ENCODE results near the gene TRMU. TPM values are rescaled to one million over a fixed set of nuclear protein-coding genes. Genes with fewer than 3 reads are reported as not detected.

Gene TRMU
- total RNA-seq, 1 experiment from 2014 or later: 59.5 TPM

DNA sequence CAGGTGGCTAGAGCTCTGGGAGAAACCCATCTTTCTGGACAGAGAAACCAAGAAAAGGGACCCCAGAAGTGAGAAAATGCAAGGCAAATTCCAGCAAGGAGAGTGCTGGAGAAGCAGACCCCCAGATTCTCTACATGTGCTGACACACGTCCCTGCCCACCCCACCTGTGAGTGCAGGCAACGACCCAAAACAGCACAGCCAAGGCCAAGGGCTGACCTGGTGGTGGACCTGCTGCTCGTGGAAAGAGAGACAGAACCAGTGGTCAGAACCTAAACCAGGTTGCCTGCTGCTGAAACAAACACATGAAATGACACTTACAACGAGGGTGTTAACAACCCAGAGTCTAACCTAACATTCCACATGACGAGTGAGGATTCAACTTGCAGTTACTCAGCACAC lies 24.6 kb downstream of the TRMU start:
- no peaks in the 10 kb centered on the region for H3K4me1 ChIP-seq (replicated peaks)

DNA sequence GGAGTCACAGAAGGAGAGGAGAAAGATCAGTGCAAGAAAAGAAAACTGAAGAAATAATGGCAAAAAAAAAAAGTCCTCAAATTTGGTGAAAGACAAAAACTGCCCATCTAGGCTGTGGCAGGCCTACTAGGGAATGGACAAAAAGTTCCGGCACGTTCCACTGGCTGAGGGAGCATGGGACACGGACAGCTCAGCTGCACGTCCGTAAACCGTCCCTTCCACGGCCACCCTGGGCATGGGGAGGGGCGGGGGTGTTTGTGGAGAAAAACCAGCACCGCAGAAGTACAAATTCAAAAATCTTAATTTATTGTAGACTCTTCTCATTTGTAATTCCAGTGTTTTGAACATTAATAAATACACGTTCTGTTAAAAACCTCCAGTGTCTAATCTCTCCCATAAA lies 25.4 kb downstream of the TRMU start:
- no peak overlapping the region for H3K4me3 ChIP-seq
- H3K36me3 ChIP-seq: peaks cover 21% of the 10 kb centered on the region
- no peaks in the 10 kb centered on the region for H3K9me3 ChIP-seq (replicated peaks)
- H3K27me3 ChIP-seq (replicated peaks): no peaks in the 10 kb centered on the region
- no peaks in the 10 kb centered on the region for H3K4me1 ChIP-seq (replicated peaks)
- no peak for DNase-seq (ENCODE audit: low read depth in 1 of 2, low spot score in 2 of 2)
- no peak overlapping the region for H3K27ac ChIP-seq

More for the DNA sequence above, 24.6 kb downstream of the TRMU start:
- Histone ChIP-seq H3K36me3 (peaks cover 29% of the 10 kb centered on the region), H3K9me3 (replicated peaks) (no peaks in the 10 kb centered on the region), H3K4me3 (no peak overlapping the region), H3K27me3 (replicated peaks) (no peaks in the 10 kb centered on the region), H3K27ac (no peak overlapping the region)
- no peak for DNase-seq (ENCODE audit: low read depth in 1 of 2, low spot score in 2 of 2)

DNA sequence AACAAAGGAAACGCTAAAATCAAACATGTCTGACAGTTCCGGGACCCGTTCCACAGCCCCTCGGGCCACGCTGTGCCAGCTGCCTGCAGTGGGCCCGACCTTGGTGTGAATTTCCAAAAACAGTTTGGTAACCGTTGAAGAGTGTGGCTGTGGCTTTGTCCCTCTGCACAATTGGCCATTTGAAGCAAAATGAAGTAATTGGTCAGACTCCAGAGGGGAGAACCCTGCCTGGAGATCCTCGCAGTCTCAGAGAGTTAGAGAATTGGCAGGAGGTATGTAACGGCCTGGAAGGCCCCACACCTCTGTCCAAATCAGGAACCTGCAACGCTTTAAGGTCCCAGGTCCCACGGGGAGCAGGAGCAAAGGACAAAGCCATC lies 26.3 kb downstream of the TRMU start:
- DNase-seq (ENCODE audit: low read depth in 1 of 2, low spot score in 2 of 2): no peak
- Histone ChIP-seq H3K36me3 (peaks cover 12% of the 10 kb centered on the region), H3K9me3 (replicated peaks) (no peaks in the 10 kb centered on the region), H3K27ac (no peak overlapping the region), H3K27me3 (replicated peaks) (no peaks in the 10 kb centered on the region), H3K4me3 (no peak overlapping the region), H3K4me1 (replicated peaks) (no peaks in the 10 kb centered on the region)

DNA sequence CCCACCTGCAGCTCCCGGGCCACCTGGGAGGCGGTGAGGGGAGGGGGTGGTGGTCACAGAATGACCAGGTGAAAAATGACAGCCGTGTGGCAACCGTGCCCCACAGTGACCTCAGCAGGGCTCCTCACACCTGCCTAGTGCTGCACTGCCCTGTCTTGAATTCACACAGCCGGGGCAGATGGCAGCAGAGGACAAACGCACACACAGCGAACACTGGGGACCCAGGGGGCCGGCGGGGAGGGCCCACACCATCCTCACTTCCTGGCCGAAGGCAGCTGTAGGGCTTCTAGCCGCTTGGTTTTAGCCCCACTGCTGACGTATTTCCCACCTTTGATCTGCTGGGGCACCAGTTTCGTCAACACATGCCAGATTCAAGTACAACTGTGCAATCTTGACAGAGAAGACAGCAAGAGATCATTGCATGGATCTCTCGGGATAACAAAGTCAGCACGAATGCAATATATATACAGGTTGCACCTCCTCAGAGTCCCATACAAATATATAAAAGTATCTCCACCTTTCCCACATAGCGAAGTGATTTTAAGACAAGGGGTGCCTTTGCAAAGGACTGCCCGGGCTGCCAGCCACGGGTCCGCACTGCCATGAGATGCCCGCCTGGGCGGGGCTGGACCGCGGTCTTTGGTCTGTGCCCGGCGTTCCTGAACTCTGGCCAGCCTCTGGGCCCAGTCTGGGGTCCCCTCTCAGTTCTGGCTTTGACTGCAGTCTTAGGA lies 26.9 kb downstream of the TRMU start:
- no peaks in the 10 kb centered on the region for H3K4me1 ChIP-seq (replicated peaks)
- no peaks in the 10 kb centered on the region for H3K9me3 ChIP-seq (replicated peaks)
- no peaks in the 10 kb centered on the region for H3K27me3 ChIP-seq (replicated peaks)
- peaks cover 7% of the 10 kb centered on the region for H3K36me3 ChIP-seq
- no peak overlapping the region for H3K4me3 ChIP-seq
- no peak for DNase-seq (ENCODE audit: low read depth in 1 of 2, low spot score in 2 of 2)
- no peak overlapping the region for H3K27ac ChIP-seq

DNA sequence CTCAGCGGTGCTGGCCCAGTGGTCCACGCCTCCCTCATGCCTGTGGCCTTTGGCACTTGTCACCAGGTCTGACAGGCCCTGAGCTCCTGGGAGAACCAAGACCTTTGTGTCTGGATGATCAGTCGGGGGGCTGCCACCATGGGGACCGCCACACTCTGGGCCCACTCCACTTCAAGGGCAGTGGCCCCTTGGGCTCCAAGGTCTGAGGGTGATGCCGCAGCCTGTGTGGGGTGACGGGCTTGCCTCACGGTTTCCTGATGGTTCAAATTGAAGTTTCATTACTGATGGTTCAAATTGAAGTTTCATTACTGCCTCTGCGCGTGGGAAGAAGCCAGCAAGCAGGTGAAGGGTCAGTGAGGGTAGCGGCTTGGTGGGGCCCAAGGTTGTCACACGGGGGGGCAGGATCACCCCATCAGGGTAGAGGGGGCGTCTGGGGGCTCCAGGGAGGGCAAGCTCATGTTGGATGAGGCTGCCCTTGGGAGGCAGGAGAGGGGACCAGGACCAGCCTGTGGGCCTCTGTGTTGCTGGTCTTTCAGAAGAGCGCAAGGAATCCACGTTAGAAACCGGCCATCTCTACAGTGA lies 27.5 kb downstream of the TRMU start:
- Histone ChIP-seq H3K27me3 (replicated peaks) (no peaks in the 10 kb centered on the region), H3K4me1 (replicated peaks) (no peaks in the 10 kb centered on the region), H3K4me3 (no peak overlapping the region), H3K27ac (no peak overlapping the region), H3K36me3 (peaks cover 5% of the 10 kb centered on the region; the same call in 1 of the 2 replicates), H3K9me3 (replicated peaks) (no peaks in the 10 kb centered on the region)
- no peak for DNase-seq (ENCODE audit: low read depth in 1 of 2, low spot score in 2 of 2)

DNA sequence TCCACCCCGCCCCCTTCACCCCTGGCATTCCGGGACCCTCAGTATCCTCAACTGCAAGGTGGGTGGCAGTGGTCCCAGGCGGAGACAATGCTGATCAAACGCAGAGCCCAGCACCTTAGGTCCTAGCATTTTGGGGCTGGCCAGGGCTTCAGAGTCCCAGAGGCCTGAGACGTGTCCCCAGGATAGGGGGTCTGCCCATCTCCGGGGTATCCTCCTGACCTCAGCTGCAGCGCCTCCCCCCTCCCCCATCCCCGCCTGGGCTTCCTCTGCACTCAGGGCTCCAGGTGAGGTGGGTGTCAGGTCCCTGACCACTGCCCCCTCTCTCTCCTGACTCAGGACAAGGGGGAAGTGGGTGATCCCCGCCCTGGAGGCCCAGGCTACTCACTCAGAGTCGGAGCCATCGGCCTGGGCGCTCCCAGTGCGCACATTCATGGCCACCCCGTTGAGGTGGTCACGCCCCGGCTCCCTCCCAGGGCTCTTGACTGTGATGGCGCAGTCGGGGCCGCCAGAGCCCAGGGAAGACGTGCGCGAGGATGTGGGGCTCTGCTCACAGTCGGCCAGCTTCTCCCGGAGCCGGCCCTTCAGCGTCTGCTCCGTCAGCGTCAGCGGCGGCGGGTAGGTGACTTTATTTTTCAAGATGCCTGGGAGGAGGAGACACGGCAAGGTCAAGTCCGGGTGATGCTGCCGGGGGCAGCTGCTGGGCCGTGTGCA lies 28.3 kb downstream of the TRMU start:
- DNase-seq (ENCODE audit: low read depth in 1 of 2, low spot score in 2 of 2): no peak
- no peaks in the 10 kb centered on the region for H3K9me3 ChIP-seq (replicated peaks)
- no peak overlapping the region for H3K27ac ChIP-seq
- no peaks in the 10 kb centered on the region; the same call in 1 of the 2 replicates for H3K36me3 ChIP-seq
- no peak overlapping the region for H3K4me3 ChIP-seq
- H3K4me1 ChIP-seq (replicated peaks): no peaks in the 10 kb centered on the region
- H3K27me3 ChIP-seq (replicated peaks): no peaks in the 10 kb centered on the region

DNA sequence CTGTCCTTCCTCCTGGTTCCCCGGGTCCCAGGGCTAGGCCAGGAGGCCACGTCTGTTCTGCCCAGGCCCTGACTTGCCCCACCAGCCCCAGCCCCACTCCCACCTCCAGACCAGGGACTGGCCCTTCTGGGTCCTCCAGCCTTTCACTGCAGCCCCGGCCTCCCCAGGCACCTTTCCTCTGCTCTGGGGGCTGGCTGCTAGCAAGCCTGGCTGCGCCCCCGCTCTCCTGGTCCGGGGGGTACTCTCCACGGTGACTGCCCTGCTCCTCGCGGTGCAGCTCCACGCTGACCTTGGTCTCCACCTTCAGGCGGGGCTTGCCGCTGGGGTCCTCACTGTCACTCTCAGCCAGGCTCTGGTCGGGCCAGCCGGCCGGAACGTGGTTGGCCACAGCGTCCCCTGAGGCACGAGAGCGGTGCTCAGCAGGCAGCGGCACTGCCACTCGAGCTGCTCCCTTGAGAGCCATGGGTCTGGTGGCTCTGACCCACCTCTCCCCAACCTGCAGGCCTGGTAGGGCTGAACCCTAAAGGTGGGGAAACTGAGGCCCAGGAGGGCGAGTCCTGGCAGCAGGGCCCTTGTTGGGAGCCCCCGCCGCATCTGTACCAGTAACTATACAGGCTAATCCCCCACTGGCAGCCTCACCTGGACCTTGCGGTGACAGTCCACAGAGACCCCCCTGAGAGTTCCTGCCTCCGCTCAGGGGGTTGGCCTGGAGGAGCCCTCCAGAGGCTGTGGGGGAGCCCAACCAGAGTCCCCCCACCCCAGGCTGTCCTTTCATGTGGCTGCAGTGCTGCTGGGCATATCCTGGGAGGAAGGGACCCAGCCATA lies 29.0 kb downstream of the TRMU start:
- no peak for DNase-seq (ENCODE audit: low read depth in 1 of 2, low spot score in 2 of 2)
- no peaks in the 10 kb centered on the region for H3K27me3 ChIP-seq (replicated peaks)
- no peak overlapping the region for H3K27ac ChIP-seq
- H3K36me3 ChIP-seq: no peaks in the 10 kb centered on the region
- no peak overlapping the region for H3K4me3 ChIP-seq
- H3K9me3 ChIP-seq (replicated peaks): no peaks in the 10 kb centered on the region
- no peaks in the 10 kb centered on the region for H3K4me1 ChIP-seq (replicated peaks)

DNA sequence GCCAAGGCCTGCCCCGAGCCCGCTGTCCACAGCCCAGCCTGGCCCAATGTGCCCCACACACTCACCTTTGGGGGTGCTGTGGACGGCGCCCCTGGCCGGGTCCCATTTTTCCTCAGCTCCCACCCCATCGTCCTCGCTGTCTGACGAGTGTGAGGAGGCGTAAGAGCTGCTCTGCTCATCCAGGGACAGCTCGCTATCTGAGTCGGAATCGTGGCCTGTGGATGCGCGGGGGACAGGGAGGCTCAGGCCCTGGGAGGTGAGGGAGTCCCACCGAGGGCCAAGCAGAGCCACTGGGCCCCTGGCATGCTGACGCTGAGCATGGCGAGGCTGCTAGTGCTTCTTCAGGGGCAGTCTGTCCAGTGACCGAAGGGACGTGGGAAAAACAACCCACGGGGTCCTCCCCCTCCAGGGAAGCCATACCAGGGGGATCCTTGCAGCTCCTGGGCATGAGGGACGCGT lies 29.7 kb downstream of the TRMU start:
- DNase-seq (ENCODE audit: low read depth in 1 of 2, low spot score in 2 of 2): no peak
- H3K27ac ChIP-seq: no peak overlapping the region
- no peak overlapping the region for H3K4me3 ChIP-seq
- H3K9me3 ChIP-seq (replicated peaks): no peaks in the 10 kb centered on the region
- H3K27me3 ChIP-seq (replicated peaks): no peaks in the 10 kb centered on the region
- no peaks in the 10 kb centered on the region for H3K4me1 ChIP-seq (replicated peaks)
- H3K36me3 ChIP-seq: no peaks in the 10 kb centered on the region

DNA sequence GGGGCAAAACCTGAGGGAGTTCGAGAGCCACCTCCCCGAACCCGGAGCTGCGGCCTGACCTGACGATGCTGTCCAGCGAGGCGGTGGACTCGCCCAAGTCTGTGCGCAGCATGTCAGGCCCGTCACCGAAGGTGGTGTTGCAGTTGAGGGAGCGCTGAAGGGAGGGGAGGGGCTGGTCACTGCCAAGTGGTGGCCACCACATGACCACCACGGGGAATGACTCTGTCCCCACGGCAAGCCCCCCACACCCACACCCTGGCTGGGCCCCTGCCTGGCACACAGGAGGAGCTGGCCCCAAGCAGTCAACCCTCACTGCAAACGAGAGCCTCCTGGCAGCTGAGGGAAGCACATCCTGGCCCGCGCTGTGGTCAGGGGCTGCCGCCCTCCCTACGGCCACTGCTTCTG lies 30.8 kb downstream of the TRMU start:
- no peak for DNase-seq (ENCODE audit: low read depth in 1 of 2, low spot score in 2 of 2)
- Histone ChIP-seq H3K4me1 (replicated peaks) (no peaks in the 10 kb centered on the region), H3K36me3 (no peaks in the 10 kb centered on the region), H3K27ac (no peak overlapping the region), H3K27me3 (replicated peaks) (no peaks in the 10 kb centered on the region), H3K4me3 (no peak overlapping the region), H3K9me3 (replicated peaks) (no peaks in the 10 kb centered on the region)

DNA sequence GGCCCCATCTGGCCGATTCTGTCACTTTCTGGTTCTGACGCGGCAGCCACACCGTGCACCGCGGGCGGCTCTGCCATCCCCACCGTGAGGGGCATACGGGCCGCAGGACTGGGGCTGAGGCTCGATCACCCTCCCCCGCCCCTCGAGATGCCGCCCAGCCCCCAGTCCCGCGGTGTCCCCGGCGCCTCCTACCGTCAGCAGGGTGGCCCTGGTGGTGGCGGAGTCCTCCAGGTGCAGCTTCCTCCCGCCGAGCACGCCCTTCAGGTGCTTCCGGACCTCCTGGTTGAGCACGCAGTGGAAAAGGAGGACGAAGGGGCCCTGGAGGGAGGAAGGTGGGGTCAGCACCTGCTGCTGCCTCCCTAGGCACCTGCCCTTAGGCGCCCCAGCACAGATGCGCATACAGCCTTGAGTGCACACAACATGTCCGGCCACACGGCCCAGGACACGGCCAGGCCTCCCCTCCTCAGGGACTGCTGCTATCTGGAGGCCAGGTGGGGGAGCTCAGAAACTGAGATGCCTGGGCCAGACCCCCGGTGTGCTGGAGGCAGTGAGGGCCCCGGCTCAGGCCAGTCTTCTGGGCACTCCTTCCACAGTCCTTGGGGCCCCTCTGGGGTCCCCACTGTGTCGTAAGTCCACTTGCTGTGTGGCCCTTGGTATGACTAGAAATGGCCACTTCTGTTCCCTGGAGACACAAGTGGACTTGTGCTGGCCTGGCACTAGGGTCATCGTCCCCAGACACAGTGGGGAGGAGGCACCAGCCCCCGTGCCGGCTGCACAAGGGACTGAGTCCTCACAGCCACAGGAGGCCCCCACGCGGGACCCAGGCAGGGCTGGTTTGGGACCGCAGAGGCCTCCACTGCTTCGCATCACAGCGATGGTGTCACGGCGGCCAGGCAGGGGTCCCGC lies 31.5 kb downstream of the TRMU start:
- no peaks in the 10 kb centered on the region for H3K27me3 ChIP-seq (replicated peaks)
- no peaks in the 10 kb centered on the region for H3K36me3 ChIP-seq
- no peak overlapping the region for H3K4me3 ChIP-seq
- no peak overlapping the region for H3K27ac ChIP-seq
- H3K9me3 ChIP-seq (replicated peaks): no peaks in the 10 kb centered on the region
- DNase-seq (ENCODE audit: low read depth in 1 of 2, low spot score in 2 of 2): peak in 1 of 2 experiments; percentile 24
- H3K4me1 ChIP-seq (replicated peaks): no peaks in the 10 kb centered on the region

DNA sequence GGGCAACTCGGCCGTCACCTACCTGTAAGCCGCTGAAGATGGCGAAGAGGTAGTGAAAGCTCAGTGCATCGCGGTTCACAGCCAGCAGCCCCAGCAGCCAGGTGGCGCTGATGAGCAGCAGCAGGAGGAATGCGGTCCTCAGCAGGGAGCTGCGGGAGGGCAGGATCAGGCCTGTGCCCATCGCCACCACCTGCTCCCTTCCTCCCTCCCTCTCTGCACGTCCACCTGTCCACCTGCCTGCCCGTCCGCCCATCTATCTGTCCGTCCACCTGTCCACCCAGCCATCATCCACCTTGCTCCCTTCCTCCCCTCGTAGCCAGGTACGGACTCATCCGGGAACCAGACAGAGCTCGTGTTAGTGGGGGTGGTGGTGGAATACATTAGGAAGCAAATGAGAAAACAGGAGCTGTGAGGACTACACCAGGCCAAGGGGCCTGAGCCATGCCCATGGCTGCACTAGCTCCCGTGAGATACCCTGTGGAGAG lies 32.2 kb downstream of the TRMU start:
- H3K9me3 ChIP-seq (replicated peaks): no peaks in the 10 kb centered on the region
- H3K27ac ChIP-seq: no peak overlapping the region
- no peak overlapping the region for H3K4me3 ChIP-seq
- no peaks in the 10 kb centered on the region for H3K4me1 ChIP-seq (replicated peaks)
- no peaks in the 10 kb centered on the region for H3K27me3 ChIP-seq (replicated peaks)
- H3K36me3 ChIP-seq: no peaks in the 10 kb centered on the region
- peak in 1 of 2 experiments; percentile 34 for DNase-seq (ENCODE audit: low read depth in 1 of 2, low spot score in 2 of 2)

DNA sequence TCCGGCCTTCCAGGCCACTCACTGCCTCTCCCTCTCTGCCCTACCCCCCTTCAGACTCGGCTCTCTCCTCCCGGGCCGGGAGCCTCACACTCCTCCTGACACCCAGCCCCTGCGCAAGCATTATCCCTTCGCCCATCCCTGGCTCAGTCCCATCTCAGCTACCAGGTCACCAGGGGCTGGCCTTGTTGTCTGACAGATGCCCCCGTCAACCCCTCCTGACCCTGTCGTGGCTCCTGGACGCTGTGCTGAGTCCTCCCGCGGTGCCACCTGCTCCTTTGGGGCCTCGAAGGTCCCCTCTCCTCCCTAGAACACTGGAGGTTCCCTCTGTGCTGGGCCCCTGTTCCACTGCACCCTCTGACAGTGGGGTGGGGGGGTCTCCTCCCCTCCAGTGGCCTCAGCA lies 32.9 kb downstream of the TRMU start:
- DNase-seq (ENCODE audit: low read depth in 1 of 2, low spot score in 2 of 2): no peak
- H3K27ac ChIP-seq: no peak overlapping the region
- H3K27me3 ChIP-seq (replicated peaks): no peaks in the 10 kb centered on the region

More for the DNA sequence above, 32.9 kb downstream of the TRMU start:
- H3K4me1 ChIP-seq (replicated peaks): no peaks in the 10 kb centered on the region
- no peak overlapping the region for H3K4me3 ChIP-seq
- no peaks in the 10 kb centered on the region for H3K9me3 ChIP-seq (replicated peaks)
- no peaks in the 10 kb centered on the region for H3K36me3 ChIP-seq

Measured in SJSA1 (cell line).